ENCODE data around the gene COL9A2. TPM values are rescaled to one million over a fixed set of nuclear protein-coding genes. Genes with fewer than 3 reads are reported as not detected.

COL9A2 gene
- total RNA-seq, 2 experiments from 2014 or later: 10.6 to 21.4 TPM

GRCh38 chr1:40270152-40270834, 46.8 kb downstream of the COL9A2 start:
- Histone ChIP-seq H3K9me3 (ENCODE audit: low read length) (no peaks in the 10 kb centered on the region), H3K4me1 (ENCODE audit: insufficient read depth, low read length, poor library complexity, severe bottlenecking) (no peaks in the 10 kb centered on the region), H3K27ac (ENCODE audit: low read depth, low read length, poor library complexity, severe bottlenecking) (no peak overlapping the region), H3K79me2 (ENCODE audit: insufficient read depth, low read depth, low read length) (peaks cover 4% of the 10 kb centered on the region; the same call in 1 of the 2 replicates), H2AFZ (ENCODE audit: low read length) (no peak overlapping the region), H3K36me3 (ENCODE audit: insufficient read depth, low read length) (peaks cover 90% of the 10 kb centered on the region), H3K4me3 (ENCODE audit: low read depth, low read length, poor library complexity, severe bottlenecking) (no peak overlapping the region), H3K4me2 (ENCODE audit: low read length) (no peak overlapping the region), H4K20me1 (ENCODE audit: insufficient read depth, low read length) (no peaks in the 10 kb centered on the region), H3K9me2 (ENCODE audit: insufficient read depth, low read length) (no peaks in the 10 kb centered on the region)
- ChIA-PET CTCF (ENCODE audit: unreplicated experiment) (no interaction called here), POLR2A (no interaction called here)
- intact Hi-C loops (cut with micrococcal nuclease; ENCODE audit: unreplicated experiment): no loop called here
- DNase-seq (ENCODE audit: low spot score): no peak
- BruUV-seq (replicated peaks): no TSS peak
- no peak for TF ChIP-seq CTCF (conservative IDR thresholded peaks at IDR 0.05; ENCODE audit: low read length)
- no peak for TF ChIP-seq EZH2phosphoT487 (IDR thresholded peaks at IDR 0.05; ENCODE audit: borderline replicate concordance, low read depth, low read length)

- Histone ChIP-seq H3K4me3 (ENCODE audit: low read depth, low read length, poor library complexity, severe bottlenecking) (no peak overlapping the region), H3K9me2 (ENCODE audit: insufficient read depth, low read length) (no peaks in the 10 kb centered on the region), H3K9me3 (ENCODE audit: low read length) (no peaks in the 10 kb centered on the region), H3K4me1 (ENCODE audit: insufficient read depth, low read length, poor library complexity, severe bottlenecking) (no peaks in the 10 kb centered on the region), H3K4me2 (ENCODE audit: low read length) (no peak overlapping the region), H3K36me3 (ENCODE audit: insufficient read depth, low read length) (peaks cover 92% of the 10 kb centered on the region), H3K79me2 (ENCODE audit: insufficient read depth, low read depth, low read length) (peaks cover 8% of the 10 kb centered on the region; the same call in 1 of the 2 replicates), H3K27ac (ENCODE audit: low read depth, low read length, poor library complexity, severe bottlenecking) (no peak overlapping the region), H4K20me1 (ENCODE audit: insufficient read depth, low read length) (no peaks in the 10 kb centered on the region), H2AFZ (ENCODE audit: low read length) (no peak overlapping the region)
- no TSS peak for BruUV-seq (replicated peaks)
- ChIA-PET POLR2A (interaction anchor here (0.7 to 0.9 kb wide), 3 partner anchors 14 to 265 kb away, joined by 4 to 8 read pairs (median 6); no protein-coding TSS in a partner anchor), CTCF (ENCODE audit: unreplicated experiment) (no interaction called here)
- TF ChIP-seq EZH2phosphoT487 (IDR thresholded peaks at IDR 0.05; ENCODE audit: borderline replicate concordance, low read depth, low read length) (no peak), CTCF (conservative IDR thresholded peaks at IDR 0.05; ENCODE audit: low read length) (no peak)
- DNase-seq (ENCODE audit: low spot score): no peak
- intact Hi-C loops (cut with micrococcal nuclease; ENCODE audit: unreplicated experiment): no loop called here
Measured at GRCh38 chr1:40268211-40268610, 48.9 kb downstream of the COL9A2 start.

- Histone ChIP-seq H3K9me3 (ENCODE audit: low read length) (no peaks in the 10 kb centered on the region), H3K4me2 (ENCODE audit: low read length) (no peak overlapping the region), H3K79me2 (ENCODE audit: insufficient read depth, low read depth, low read length) (peaks cover 8% of the 10 kb centered on the region; the same call in 1 of the 2 replicates), H3K27ac (ENCODE audit: low read depth, low read length, poor library complexity, severe bottlenecking) (no peak overlapping the region), H4K20me1 (ENCODE audit: insufficient read depth, low read length) (no peaks in the 10 kb centered on the region), H3K4me3 (ENCODE audit: low read depth, low read length, poor library complexity, severe bottlenecking) (no peak overlapping the region), H3K4me1 (ENCODE audit: insufficient read depth, low read length, poor library complexity, severe bottlenecking) (no peaks in the 10 kb centered on the region), H3K36me3 (ENCODE audit: insufficient read depth, low read length) (peaks cover 93% of the 10 kb centered on the region), H3K9me2 (ENCODE audit: insufficient read depth, low read length) (no peaks in the 10 kb centered on the region), H2AFZ (ENCODE audit: low read length) (no peak overlapping the region)
- ChIA-PET CTCF (ENCODE audit: unreplicated experiment) (no interaction called here), POLR2A (no interaction called here)
- no TSS peak for BruUV-seq (replicated peaks)
- no peak for DNase-seq (ENCODE audit: low spot score)
- TF ChIP-seq CTCF (conservative IDR thresholded peaks at IDR 0.05; ENCODE audit: low read length) (no peak), EZH2phosphoT487 (IDR thresholded peaks at IDR 0.05; ENCODE audit: borderline replicate concordance, low read depth, low read length) (no peak)
- intact Hi-C loops (cut with micrococcal nuclease; ENCODE audit: unreplicated experiment): no loop called here
Measured at GRCh38 chr1:40267767-40268187, 49.3 kb downstream of the COL9A2 start.
